Tibial nerve (tissue), 4 donors: ENCODE results near the gene CRABP2.

Source experiments
- EP300 ChIP-seq, 2 donors: sonication (generic); formaldehyde crosslinking; IDR thresholded peaks; one replicate each; pipeline ENCODE4 v1.6.1; 2017; ENCODE audit warnings: antibody characterized with exemption in 2 of 2, mild to moderate bottlenecking in 1 of 2
- POLR2A ChIP-seq, 2 donors: fragments of 450-650 bp; IDR thresholded peaks; one replicate each; pipeline ENCODE4 v1.6.1; 2017; ENCODE audit warnings: antibody characterized with exemption in 2 of 2, mild to moderate bottlenecking in 2 of 2, moderate library complexity in 2 of 2
- TF ChIP-seq, protein P1 (sequence below), 5 experiments: fragments of 200-600 bp in 3 of 5; fragments of 450-650 bp in 2 of 5; sonication (generic) in 3 of 5; IDR thresholded peaks; one replicate each; pipeline ENCODE4 v1.5.1; 2016 to 2019; ENCODE audit warnings: antibody characterized with exemption in 5 of 5, mild to moderate bottlenecking in 3 of 5, moderate library complexity in 2 of 5

- TF ChIP-seq EP300 (IDR thresholded peaks at IDR 0.05) (peak; percentile 9 to 71), POLR2A (IDR thresholded peaks at IDR 0.05) (peak in 1 of 2 donors; percentile 51)
- TF ChIP-seq, protein P1, sequence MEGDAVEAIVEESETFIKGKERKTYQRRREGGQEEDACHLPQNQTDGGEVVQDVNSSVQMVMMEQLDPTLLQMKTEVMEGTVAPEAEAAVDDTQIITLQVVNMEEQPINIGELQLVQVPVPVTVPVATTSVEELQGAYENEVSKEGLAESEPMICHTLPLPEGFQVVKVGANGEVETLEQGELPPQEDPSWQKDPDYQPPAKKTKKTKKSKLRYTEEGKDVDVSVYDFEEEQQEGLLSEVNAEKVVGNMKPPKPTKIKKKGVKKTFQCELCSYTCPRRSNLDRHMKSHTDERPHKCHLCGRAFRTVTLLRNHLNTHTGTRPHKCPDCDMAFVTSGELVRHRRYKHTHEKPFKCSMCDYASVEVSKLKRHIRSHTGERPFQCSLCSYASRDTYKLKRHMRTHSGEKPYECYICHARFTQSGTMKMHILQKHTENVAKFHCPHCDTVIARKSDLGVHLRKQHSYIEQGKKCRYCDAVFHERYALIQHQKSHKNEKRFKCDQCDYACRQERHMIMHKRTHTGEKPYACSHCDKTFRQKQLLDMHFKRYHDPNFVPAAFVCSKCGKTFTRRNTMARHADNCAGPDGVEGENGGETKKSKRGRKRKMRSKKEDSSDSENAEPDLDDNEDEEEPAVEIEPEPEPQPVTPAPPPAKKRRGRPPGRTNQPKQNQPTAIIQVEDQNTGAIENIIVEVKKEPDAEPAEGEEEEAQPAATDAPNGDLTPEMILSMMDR (IDR thresholded peaks at IDR 0.05), result peak in 1 of 5 experiments; percentile 14
These were observed 43.5 kb upstream of the CRABP2 start for GRCh38 chr1:156748670-156749418.
